SKM-1 treated with dmso at 0.1 percent for 144 hours (cell line): ENCODE measurements around the gene FBXL14.
"Not testable (repeated sequence)": the region's sequence is repeated elsewhere in the genome, so short reads cannot be mapped to it uniquely, and the experiment has no call there.

Source experiments
- DNase-seq: peaks from one replicate; lab custom pipeline; 2025; ENCODE audit not compliant: unreplicated experiment; lab: John Stamatoyannopoulos, UW

Gene FBXL14

DNA sequence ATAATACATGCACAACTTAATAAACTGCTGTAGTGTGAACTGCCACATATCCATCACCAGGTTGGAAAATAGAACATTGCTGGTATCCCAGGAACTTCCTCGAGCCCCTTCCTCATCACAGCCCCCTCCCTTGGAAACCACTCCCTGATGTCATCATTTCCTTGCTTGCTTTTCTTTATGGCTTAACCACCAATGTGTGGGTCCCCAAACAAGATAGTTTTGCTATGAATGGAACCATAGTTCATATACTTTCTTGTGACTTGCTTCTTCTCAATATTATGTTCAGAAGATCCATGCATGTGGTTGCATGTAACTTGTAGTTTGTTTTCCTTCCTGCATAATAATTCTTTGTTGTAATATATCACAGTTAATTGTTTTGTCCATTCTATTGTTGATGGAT lies 25.7 kb upstream of the FBXL14 start:
- no peak for DNase-seq

DNA sequence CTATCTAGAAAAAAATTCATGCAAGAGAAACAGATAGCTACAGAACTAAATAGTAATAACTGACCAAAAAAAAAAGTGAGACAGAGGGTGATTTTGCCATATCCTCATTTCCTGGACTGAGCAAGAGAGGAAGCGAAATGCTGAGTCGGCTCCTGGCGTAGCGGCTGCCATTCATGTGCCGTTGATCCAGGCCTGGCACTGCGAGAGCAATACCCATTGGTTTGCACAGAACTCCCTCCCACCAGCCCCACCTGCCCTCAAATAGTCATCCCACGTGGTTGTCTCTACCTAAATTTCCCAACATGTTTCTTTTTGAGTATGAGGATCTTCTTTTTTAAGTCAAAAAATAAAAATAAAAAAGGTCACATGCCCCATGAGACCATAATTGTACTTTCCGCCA lies 25.2 kb upstream of the FBXL14 start:
- peak; percentile 50 for DNase-seq

DNA sequence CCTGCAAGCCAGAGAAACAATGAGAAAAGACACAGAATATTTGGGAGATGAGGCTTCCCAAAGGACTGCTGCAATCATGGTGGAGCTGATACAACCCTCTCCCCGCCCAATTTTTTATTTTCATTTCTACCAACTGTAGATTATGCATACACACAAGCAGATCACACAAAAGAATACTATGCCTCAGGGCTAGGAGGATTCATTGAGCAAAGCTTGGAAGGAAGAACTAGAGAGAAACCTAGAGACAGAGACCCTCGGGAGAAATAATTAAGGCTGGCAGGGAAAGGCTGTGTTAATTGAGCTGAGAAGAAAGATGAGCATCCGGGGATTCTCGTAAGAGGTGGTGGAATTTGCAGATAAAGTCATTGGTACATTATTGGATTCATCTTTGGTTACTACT lies 24.8 kb upstream of the FBXL14 start:
- no peak for DNase-seq

DNA sequence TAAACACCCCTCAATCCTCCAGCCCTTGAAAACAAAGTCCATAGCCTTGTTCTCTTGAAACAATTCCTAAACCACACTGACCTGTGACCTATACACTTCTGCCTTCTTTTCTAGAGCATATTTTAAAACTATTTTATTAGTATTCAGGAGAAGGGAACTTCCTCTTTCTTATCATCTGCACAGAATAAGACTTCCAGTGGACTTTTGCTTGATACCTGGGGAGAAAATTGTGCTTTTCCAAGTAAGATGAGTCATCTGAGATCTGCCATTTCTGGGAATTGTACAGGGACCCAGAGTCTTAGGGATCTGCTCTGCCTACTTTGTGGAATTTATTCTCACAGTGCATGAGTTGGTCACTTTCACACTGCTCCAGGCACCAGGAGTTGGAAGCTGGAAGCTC lies 24.1 kb upstream of the FBXL14 start:
- no peak for DNase-seq

DNA sequence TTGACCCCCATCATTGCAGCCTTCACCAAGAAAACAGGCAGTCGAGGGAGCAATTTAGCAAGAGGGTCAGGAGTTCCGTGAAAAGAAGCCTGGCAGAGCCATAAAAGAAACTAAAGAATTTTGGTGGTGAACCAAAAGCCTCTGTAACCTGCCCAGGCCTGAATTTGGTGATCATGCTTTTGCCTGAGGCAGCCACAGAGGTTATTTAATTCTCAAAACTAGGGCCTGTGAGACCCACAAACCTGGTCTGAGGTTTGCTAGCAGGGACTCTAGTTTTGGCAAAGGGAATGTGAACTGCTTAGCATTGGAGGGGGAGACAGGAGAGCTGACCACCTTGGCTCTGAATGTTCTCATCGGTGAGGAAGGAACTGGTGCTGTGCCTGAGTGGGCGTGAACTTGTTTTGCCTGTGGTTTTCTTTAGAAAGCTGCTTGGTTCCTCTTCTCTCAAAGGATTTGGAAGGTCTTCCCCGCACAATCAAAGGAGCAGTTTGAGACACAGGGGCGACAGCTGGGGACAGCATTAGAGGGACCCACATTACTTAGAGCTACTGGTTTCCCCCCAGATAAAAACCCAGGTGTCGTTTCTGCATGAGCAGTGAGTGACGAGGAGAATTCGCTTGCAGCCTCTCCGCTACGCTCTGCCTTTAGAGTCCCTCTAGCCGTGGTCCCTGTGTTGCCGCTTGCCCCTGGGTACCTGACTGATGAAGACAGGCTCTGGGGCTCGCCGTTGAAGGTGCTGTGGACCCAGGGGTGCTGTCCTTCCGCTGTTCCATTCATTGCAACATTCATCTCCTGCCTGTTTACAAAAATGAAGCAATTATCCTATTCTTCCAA lies 22.1 kb upstream of the FBXL14 start:
- peak; percentile 15 for DNase-seq

DNA sequence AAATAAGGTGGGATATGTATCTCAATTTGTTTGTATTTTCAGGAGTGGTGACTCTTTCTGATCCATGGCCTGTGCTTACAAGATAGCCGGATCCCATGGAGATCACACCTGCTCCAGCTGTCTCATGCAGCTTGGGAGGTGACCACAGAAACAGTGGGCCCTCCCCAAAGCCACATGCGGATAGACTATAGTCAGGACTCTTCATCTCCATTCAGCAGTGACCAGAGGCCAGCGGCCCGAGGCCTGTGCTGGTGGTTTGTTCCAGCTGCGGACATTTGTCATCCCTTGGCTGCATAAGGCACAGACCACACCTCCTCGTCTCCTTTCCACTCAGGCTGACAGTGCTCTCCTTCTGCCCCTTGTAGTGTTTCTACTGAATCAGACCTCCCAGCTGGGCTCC lies 20.0 kb upstream of the FBXL14 start:
- DNase-seq, result no peak

DNA sequence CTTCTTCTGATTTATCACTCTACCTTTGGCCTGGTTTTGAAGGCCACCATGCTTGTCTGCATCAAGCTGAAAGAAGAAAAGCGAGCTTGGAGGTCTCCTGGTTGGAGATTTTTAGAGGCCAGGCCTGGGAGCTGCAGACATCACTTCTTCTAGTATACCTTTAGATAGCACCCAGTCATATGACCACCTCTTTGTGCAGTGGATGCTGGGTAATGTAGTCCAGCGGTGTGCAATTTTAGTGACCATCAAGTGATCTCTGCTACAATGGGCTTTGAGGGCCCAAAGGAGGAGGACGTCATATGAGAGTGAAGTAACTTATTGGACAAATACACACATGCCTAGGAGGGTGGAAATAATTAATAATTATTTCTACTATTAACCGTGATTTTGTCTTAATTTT lies 19.5 kb upstream of the FBXL14 start:
- no peak for DNase-seq

DNA sequence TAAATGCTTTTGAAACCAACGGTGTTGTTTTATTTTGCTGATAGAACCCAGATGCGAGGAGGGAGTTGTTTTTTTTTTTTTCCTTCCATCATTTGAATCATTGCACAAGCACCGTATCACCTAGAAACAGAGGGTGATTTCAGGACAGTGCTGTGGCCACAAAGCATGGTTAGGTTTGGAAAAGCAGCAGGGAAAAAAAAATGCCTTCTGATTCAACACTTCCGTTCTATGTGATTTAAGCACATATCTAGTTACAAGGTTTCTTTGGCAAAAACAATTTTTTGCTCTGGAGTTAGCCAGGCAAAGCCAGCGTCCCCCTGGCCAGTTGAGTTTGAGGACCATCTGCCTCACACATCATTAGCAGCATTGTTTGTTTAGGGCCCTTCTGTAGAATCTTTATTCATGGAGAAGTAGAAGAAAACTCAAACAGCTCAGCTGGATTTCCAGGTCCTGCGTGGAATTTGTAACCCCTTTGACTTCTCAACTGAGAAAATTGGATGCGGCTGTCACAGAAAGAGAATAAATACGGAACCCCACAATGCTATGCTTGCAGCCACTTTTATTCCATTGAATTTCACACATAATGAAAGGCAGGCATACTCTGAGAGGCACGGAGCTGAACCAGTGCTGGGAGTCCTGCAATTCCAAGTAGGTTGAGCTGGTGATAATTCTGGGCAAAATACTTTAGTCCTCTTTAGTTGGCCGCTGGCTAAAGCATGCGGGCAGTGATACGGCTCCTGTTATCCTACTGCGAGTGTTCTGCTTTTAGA lies 17.6 kb upstream of the FBXL14 start:
- no peak for DNase-seq

DNA sequence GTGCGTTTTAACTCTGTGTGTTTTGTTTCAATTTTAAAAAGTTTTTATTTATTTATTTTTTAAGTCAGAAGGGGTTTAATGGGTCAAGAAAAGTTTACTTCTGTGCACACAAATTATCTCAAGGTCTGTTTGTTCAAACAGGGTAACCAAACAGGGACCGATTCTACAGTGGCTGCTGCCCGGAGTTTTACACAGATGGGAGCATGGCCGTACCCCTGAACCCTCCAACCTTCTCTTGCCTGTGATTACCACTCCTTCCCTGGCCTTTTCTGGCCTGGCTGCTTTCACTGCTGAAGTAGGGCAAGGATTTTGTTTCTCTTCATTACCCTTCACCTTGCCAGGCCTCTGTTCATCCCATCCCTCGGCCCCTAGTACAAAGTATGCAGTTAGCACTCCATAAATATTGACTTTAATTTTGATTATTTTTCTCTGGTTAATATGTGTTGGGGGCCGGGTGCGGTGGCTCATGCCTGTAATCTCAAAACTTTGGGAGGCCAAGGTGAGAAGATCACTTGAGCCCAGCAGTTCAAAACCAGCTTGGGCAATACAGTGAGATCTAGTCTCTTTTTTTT lies 15.8 kb upstream of the FBXL14 start:
- DNase-seq, result no peak

DNA sequence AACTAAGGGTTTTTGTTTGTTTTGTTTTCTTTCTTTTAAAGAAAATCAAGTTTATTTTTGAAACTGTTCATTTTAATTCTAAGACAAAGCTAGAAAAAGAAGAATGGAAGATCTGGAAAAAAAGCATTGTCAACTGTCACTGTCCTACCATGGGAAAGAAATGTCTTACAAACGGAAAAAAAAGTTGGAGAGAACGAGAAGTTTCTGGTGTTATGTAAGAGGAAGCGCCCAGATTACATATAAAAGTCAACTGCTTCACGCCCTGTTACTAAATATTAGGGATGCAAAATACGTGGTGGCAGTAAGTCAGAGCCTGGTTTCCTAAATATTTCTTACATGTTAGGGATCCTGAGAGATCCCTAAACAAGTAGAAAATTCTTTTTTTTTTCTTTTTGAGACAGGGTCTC lies 14.3 kb upstream of the FBXL14 start:
- no peak for DNase-seq

DNA sequence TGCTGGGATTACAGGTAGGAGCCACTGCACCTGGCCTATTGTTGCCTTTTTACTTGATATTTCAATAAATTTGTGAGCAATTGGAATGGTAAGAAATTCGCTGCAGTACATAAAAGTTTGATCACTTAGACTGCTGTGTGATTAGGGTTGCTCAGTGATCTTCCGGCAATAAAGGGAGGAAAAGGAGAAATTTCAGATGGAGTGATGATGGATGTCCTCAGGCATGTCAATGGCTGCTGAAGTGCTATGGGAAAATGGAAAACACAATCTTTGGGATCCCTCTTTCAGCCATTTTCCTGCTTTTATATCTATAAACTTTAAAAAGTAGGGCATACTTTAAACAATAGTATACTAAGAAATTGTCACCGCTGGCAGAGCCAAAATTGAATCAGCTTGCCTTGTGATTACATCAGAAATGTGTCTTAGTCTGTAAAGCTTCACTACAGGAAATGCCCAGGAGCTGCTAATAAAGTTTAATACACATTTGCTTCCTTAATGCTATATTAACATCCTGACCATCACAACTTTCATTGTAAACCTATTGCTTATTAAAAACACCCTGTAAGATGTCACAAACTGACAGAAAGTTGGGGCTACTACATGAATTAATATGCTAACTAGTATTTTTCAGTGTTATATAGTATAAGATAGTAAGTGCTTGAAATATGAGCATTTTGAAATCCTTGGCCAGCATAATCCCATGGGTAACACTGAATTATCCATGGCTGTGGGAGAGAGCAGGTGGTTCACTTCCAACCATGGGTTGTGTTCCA lies 13.7 kb upstream of the FBXL14 start:
- DNase-seq, result no peak

DNA sequence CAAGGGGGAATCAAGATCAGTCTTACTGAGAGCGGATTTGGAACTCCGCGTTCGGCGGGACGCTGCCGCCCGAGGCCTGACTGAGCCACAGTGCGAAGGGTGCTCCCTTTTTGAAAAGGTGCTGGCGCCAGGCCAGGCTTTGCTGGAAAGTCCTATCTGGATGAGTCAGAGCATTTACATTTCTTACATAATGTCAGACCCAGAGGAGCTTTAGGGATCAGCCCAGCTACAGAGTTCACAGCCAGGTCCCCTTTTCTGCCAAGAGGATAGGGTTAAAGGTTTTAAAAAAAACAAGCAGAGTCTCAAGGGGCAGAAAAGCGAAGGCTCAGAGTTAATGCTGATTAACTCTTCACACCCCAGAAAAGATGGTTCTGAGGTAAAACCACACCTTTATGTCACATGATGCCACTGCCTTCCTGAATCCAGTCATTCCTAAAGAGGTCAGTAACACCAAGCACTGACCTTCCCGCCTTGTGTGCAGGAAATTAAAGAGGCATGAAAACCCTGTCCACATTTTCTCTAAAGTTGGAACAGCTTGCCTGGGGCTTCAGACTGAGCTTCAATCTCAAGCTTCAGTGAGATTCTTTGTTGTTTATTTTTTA lies 11.7 kb upstream of the FBXL14 start:
- DNase-seq, result peak; percentile 37

DNA sequence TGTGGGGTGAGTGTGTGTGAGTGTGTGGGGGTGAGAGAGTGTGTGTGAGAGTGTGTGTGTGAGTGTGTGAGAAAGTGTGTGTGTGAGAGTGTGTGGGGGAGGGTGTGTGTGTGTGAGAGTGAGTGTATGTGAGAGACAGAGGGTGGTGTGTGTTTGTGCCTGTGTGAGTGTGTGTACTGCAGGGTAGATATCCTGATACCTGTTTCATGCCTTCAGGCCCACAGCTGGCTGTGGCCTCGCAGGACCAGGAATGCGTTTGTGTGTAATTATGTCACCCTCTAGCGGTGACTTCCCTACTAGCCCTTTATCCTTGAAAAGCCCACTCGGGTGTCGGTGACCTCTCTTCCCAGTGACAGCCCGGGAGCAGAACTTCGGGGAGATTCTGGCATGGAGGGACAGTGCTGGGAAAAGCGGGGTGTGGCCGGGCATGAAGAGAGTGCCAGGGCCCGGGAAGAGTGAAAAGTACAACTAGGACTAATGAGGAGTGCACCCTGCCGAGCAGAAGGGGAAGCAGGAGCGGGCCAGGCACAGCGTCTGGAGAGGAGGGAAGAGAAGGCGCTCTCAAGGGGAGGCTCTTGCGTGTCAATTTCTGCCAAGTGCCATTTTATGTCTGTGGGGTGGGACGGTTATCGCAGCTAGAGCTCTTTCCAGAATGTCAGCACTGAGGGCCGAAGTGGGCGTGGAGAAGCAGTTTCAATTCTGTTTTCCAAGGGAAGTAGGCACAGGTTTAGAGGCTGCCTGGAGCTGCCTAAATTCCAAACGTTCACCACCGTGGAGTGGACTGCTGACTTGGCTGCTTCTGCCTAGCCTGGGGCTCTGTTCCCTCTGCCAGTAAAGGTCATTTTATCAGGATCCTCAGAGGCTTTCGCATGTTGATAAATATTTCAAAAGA lies 11.0 kb upstream of the FBXL14 start:
- peak; percentile 51 for DNase-seq

DNA sequence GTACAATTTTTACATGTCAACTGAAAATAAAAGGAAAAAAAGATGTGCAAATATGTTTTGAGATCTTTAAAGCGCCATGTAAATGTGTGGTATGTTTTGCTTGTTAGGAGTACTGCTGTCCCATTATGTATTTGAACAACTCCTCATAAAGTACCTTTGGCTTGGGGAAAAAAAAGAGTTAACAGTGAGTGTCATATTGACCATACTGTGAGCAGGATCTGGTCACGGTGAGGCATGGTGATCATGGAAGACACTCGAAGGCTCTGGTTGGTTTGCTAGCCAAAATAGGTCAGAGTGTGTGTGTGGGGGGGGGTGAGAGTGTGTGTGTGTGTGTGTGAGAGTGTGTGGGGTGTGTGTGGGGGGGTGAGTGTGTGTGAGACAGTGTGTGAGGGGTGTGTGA lies 10.1 kb upstream of the FBXL14 start:
- no peak for DNase-seq

DNA sequence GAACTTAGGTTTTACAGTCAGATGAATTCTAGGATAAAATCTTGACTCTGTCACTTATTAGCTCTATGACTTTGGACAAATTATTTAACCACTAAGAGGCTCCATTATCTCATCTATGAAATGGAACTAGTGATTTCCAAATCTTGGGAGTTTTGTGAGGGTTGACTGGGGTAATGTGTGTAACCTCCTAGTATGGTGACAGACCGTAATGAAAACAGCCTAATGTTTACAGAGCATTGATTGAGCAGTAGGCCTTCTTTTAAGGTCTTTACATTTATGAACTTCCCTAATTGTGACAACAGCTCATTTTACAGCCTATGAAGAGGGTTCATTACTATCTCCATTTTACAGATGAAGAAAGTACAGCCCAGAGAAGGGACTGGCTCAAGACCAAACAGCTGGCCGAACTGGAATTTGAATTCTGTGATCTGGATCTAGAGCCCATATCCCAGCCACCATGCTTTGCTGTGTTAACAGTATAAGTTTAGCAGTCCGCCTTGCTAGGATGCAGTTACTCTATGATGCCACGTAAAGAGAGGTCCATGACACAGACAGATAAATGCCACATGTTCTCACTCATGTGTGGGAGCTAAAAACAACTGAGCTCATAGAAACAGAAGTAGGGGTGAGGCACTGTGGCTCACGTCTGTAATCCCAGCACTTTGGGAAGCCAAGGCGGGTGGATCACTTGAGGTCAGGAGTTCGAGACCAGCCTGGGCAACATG lies 9.1 kb upstream of the FBXL14 start:
- DNase-seq, result no peak

DNA sequence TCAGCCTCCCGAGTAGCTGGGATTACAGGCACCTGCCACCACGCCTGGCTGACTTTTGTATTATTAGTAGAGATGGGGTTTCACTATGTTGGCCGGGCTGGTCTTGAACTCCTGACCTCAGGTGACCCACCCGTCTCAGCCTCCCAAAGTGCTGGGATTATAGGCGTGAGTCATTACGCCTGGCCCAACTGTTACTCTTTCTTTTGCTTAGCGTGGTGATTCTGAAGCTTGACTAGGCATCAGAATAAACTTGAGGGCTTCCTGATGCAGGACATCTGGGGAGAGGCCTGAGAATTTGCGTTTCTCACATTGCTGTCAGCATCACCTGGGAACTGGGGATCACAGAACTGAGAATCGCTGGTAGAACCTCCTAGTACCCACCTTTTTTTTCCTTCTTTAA lies 8.3 kb upstream of the FBXL14 start:
- DNase-seq, result not testable (repeated sequence)

DNA sequence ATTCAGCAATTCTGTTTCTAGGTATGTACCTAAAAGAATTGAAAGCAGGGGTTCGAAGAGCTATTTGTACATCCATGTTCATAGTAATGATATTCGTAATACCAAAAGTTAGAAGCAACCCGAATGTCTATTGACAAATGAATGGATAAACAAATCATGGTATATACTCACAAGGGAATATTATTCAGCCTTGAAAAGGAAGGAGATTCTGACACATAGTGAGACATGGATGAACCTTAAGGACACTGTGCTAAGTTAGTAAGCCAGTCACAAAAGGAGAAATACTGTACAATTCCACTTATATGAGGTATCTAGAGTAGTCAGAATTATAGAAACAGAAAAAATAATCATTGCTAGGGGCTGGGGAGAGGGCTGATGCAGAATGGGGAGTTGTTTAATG lies 4.4 kb upstream of the FBXL14 start:
- no peak for DNase-seq

DNA sequence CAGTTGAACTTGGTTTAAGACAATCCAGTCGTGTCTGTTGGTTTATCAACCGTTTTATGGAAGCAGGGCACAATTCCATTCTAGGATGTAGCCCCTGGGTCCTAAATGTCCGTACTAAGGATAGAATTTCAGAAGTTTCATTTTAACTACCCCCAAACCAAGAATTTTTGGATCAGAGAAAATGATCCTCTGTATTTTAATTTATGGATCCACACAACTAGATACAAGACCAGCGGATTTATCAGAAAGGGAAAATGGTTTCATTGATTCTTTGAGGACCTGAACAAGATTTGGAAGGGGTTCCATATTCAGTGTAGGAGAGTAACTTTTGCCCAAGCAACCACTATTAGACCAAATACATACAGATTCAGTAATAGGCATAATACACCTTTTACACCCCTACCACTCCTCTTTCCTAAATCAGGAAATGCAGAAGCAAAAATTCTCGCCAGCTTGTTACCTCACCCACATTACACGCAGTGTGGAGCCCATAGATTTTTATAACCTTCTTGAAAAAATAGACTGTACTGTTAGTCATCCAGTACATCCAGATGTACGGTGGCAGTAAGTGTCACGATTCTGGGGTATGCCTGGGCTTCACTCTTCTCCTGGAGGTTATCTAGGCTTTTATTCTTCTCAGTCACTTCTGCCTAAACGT lies 1.4 kb upstream of the FBXL14 start:
- no peak for DNase-seq

DNA sequence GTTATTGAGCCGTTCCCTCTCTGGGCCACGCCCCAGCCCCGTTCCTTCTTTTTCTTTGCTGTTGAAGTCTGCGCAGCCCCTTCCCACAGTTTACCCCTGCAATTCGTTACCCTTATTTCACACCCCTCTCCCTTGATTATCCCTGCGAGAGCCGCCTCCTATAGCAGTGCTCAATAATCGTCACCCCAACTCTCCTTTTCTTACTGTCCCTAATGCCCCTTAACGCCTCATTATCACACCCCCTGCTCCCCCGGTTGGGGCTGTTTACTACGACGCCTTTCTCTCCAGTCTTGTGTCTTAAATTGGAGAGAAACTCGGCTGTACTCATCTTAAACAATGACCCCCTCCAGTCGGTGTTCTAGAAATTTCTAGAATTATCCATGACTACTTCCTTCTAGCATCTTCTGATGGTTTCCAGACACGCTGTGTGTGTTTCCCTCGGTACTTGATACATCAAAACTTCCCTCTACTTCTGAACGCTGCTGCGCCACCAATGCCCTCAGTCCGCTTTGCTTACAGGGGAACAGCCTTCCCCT lies 713 bp upstream of the FBXL14 start:
- no peak for DNase-seq
